GM19328 (cell line): ENCODE results near the gene RBM38.

ENCODE experiments used
- ATAC-seq: cut with Tn5 transposase; IDR thresholded peaks from one replicate; pipeline ENCODE4 v1.9.1; 2021; ENCODE audit warnings: mild to moderate bottlenecking, moderate library complexity; ENCODE audit not compliant: unreplicated experiment

The RBM38 gene

DNA sequence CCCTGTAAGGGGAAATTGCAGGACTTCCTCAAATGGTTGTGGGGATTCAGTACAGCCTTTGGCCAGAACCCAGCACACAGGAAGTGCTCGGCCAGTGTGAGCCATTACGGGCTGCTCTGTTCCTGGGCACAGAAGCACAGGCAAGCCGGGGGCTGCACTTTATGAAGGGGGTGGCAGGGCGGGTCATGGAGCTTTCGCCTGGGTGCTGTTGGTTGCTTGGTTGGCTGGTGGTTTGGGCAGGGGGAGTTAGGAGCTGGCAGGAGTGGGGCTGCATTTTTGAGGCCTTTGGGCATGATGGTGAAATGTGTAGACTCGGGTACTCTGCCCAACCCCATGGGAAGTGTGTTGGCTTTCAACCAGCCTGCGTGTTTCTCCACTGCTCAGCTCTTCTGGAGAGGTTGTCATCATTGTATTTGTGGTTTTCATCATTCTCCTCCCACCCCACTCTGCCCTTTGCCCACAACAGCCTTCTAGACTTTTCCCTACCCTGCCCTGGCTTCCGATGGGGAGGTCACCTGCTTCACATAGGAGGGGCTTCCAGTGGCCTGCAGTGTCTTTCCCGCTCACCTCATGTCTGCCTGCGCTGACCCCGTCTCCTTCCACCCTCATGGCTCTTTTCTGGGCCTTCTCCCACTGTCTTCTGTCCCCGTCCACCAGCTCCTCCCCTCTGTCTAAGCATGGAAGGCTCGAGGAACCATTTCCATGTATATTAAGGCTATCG lies 16.1 kb upstream of the RBM38 start:
- ATAC-seq: no peak

DNA sequence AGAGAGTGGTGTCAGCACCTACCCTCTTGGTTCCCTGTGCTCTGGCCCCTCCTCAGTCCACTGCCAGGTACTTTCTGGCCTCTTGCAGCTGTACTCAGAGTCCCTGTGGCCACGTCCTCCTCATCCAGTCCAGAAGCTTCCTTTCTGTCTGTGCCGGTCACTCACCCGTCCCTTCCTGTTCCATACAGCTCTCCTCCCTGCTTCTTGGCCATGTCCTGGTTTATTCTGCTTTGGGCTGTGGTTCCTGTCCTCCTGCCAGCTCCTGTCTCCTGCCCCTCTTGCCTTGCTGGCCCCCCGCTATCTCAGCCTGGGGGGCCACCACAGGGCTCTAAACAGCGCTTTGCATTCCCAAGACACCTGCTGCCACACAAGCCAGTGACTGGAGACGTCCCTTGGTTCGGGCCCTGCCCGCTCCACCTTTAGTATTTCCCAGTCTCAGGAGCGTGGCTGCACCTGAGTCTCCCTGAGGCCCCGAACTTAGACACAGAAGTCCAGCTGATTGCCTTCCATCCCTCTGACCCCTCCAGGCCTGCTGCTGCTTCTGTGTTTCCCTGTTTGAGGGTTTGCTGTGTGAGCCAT lies 15.5 kb upstream of the RBM38 start:
- ATAC-seq: no peak

DNA sequence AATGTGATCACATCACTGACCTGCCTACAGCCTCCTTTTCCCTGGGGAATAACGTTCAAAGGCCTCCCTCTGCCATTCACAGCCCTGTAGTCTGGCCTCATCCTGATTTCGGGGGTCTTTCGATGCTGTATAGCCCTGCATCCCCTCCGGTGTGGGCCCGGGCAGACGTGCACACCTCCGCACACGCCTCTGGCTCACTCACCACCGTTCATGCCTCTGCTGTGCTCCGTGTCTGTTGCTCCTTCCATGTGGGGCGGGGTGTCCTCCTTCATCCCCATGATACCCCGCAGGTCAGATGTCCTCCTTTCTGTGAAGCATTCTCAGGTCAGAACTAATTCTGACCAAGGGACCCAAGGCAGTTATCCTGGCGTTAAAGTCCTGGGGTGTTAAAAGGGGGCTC lies 13.8 kb upstream of the RBM38 start:
- ATAC-seq: no peak

DNA sequence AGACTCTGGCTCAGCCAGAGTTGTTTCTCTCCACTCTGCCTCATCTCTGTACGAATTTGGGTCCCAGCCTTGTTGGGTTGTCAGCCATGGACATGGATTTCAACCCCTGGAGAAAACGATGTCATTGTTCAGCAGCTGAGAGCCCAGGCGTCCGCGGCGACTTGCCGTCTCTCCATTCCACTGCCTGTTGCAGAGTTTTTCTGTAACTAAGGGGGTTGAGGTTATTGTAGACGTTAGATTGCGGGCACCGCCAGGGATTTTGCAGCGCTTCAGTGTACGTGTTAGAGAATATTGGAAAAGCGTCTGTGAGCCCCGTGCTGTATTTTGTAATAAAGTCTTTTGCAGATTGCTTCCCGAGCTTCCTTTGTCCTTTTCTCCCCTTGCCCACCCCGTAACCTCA lies 13.1 kb upstream of the RBM38 start:
- ATAC-seq: no peak

DNA sequence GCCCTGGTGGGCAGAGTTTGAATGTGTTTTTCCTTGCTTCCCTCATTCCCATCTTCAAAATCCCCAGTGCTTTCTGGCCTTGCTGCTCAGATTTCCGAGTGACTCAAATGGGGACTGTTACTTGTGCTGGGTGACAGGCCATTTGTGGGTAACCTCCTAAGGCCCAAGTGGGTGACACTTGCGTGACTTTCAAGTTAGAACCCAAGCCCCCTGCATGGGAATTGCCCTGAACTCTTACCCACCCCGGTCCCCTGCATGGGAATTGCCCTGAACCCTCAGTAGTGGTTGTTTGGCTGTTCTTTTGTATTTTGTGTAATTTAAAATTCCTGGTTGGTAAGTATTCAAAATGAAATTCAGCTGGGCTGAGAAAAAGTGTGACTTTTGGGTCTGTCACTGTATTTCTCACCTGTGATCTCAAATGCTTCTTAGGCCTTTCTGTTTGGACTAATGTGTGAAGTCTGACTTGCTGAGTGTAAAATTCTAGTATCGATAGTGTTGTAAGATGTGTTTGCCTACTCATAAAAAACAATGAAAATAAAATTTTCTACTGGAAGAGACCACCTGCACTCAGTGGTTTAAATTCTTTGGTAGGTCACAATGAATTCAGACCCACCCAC lies 12.4 kb upstream of the RBM38 start:
- no peak for ATAC-seq

DNA sequence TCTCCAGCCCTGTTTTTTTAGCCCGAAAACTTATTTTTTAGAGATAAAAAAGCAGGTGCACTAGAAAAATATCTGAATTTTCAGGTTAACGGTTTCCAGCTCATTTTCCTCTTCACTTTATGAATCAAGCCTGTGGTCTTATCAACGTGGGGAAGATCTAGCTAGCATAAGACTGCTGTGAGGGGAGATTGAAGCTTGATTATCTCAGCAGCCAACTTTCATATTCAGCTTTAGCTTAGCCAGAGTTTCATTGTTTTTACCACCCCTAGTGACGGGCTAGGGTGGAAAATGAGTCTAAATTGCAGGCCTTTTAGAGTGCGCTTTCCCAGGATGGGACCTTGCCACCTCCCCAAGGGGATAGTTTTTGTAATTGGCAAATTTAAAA lies 11.9 kb upstream of the RBM38 start:
- no peak for ATAC-seq

DNA sequence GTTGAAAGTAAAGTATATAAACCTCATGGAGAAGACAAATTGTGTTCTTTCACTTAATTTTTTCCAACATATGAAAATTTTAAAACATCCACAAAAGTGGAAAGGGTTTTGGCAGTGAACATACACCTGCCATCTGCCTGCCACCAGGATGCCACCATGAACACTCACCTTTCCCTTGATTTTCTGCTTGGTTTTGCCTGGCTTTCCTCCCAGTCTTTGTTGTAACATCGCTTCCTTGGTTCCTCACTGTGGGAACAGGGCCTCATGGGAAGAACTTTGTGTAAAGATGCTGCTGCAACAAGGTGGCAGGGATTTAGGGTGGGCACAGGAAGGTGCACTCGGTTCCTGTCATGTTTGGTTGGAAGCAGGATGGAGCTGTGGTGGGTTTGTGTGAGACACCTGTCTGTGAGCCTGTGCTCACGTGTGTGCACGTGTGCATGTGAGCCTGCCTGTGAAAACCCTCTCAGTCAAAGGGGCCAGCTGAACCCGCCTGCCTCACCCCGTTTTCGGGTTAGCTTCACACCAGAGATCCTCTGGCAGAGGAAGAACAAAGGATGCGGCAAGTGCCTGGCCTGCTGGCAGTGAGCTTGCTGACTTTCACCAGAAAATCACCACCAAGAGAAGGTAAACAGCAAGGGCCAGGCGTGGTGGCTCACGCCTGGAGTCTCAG lies 11.0 kb upstream of the RBM38 start:
- ATAC-seq: no peak

DNA sequence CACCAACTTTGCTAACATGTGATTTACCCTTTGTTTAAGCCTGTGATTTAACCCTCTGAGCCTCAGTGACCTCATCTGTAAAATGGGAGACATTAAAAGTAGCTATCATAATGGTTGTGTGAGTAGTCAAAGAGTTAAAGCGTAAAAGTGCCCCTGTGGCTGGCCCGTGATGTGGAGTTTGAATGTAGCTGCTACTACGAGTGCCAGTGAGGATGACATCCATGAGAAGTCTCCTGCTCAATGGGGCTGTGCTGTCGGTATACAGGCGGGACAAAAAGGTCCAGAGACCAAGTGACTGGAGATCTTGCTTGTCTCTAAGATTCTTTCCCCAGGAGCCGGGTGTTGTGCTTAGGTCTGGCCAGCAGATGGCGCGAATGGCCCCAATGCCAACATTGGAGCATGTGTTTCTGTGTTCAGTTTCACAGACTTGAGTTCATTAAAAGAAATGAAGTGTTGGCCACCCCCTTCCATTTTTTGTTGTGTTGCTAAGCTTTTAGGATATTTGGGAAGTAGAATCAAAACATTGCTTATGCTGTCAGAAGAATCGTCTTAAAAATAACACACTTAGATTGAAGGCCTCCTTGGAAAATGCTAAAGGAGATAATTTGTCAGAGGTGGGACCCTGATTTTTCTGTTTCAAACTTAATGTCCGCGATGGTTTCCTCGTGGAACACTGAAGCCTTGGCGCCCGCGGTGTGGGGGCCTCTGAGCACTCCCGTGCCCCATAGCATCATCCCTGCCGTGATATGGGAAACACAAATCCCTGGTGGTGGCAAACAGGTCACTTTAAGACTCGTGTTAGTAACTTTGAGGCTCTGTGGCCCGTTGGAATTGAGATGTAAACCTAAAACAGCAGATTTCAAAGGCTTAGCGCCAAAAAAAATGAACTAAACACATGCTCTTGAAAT lies 9.3 kb upstream of the RBM38 start:
- ATAC-seq: no peak

DNA sequence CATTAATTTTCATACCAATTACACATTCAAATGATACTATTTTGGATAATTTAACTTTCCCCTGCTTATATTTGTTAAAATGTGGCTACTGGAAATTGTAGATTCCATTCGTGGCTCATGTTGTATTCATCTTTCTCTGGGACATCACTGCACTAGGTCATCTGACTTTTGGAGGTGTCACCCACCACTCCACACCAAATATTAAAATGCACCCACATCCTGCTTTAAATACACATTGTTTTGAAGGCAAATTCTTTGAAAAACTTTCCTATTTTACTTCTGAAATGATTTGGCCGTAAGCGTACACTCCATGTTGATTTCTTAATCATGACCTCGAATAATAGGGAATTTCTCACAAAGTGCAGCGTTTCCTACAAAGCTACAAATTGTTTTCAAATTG lies 8.7 kb upstream of the RBM38 start:
- ATAC-seq: no peak

DNA sequence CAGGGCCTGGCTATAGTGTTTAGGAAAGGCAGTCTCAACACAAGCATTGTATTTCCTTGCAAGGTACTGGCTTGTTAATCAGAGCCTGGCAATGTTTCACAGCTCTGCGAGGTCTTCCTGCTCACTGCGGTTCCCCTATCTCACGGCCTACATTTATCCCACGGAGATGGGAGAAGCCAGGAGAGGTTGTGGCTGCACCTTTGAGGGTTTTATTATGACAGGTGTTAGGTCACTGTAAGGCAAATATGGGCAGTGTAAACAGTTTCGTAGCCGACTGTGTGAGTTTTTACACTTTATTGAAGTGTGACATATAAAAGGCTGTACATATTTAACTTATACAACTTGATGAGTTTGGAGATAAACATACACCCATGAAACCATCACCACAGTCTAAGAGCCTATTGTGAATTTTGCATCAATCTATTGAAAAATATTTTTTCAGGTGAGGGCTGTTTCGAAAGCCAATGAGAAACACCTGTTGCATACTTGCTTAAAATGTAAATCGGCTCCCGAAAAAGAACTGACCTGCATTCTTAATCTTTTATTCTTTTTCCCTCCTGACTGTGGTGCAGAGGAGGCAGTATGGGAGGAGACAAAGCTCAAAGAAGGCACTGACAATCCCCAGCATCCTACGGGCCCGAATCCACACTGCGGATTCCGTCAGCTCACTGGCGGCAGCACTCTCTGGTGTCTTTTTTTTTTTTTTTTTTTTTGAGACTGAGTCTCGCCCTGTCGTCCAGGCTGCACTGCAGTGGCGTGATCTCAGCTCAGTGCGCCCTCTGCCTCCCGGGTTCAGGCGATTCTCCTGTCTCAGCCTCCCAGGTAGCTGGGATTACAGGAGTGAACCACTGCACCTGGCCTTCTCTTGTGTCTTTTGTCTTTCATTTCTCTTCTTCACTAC lies 7.5 kb upstream of the RBM38 start:
- ATAC-seq: no peak

DNA sequence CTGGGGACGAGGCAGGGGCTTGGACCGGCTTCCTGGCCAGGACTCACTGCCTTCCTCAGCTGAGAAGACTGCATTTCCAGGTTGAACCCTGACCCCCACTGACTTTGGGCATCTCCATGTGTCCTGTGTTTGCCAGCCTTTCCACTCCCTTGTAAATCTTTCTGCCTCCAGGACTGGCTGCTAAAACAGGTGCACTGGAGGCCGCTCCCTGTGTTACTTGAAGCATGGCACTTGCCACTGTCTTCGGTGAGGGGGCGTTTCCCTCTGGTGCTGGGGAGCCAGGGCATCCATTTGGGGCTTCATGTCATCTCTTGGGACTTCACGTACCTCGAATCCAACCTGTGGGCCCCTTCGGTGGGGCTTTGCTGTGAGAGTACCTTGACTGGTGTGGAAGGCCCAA lies 6.7 kb upstream of the RBM38 start:
- no peak for ATAC-seq

DNA sequence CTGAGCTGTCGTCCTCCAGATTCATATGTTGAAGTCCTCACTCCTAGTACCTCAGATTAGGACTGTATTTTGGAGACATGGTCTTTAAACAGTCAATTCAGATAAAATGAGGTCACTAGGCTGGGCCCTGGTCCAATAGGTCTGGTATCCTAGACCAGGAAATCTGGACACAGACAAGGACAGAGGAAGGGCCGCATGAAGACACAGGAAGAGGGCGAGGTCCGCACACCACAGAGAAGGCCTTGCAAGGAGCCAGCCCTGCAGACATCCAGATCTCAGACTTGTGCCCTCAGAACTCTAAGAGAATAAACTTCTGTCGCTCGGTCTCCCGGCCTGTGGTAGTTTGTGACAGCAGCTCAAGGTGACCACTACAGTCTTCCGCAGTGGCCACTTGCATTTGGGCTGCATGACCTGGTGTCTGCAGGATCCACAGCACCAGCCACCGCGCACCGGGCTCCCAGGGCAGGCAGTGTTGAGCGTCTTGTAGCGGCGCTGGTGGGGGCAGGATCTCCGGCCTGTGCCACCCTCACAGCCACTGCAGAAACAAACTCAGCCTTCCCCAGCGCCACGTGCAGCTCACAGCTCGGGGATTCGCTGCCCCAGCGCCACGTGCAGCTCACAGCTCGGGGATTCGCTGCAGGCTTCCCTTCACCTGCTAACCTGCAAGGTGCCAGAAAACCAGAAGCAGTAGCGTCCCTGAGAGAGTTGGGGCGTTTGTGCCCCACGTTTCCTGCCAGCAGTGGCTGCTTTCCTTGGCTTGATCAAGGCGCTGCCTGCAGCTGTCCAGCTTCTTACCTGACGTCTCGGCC lies 6.0 kb upstream of the RBM38 start:
- ATAC-seq: no peak

DNA sequence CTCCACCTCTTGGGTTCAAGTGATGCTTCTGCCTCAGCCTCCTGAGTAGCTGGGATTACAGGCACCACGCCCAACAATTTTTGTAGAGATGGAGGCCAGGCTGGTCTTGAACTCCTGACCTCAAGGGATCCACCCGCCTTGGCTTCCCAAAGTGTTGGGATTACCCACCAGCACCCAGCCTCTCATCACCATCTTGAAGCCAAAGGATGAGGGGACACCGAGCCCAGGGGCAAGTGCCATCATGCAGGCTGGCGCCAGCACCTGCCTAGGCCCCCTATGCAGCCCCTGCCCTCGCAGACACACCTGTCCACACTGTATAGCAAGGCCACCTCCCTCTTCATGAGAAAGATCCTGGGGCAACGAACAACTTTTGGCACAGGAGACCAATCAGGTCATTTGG lies 5.3 kb upstream of the RBM38 start:
- no peak for ATAC-seq

DNA sequence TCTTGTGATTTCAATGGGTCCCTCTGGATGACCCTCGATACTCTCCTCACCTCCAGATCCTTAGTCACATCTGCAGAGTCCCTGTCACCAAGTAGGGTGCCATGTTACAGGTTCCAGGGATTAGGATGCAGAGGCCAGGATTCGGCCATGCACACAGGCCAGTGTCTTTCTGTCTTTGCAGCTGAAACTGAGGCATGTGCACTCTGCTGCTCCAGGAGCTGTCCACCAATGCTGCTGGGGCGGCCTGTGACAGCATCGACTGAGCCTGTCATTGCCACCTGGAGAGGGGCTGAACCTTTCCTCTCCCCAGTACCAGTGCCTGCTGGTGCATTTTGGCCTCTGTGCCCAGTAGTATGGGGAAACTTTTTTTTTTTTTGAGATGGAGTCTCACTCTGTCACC lies 4.4 kb upstream of the RBM38 start:
- no peak for ATAC-seq

DNA sequence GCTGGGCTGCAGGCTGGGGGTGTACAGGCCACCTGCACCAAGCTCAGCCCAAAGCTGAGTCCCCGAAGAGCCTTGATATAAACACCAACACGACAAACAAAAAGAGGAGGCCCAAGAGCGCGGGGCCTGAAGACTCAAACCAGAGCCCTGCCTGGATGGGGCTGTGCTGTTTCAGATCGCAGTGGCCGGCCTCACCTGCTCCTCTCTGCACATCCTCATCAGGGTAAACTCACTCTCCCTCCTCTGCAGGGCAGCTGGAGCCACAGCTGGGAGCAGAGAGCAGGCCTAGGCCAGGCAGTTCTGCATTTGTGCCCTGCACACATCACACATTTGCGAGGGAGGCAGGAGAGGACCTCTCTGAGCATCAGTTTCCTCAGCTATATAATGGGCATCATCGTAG lies 3.7 kb upstream of the RBM38 start:
- ATAC-seq: no peak

DNA sequence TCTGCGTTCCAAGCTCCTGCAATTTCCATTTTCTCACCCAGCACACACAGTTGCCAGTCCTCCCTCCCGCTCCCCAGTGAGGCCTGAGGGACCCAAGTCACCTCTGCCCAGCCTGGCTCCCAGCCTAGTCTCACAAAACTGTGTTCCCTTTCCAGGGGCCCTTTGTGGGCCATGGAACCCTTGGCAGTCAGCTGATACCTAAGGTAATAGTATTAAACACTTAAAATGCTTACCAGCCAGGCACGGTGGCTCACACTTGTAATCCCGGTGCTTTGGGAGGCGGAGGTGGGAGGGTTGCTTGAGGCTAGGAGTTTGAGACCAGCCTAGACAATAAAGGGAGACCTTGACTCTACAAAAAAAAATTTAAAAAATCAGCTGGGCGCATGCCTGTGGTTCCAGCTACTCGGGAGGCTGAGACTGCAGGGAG lies 3.2 kb upstream of the RBM38 start:
- ATAC-seq: no peak

DNA sequence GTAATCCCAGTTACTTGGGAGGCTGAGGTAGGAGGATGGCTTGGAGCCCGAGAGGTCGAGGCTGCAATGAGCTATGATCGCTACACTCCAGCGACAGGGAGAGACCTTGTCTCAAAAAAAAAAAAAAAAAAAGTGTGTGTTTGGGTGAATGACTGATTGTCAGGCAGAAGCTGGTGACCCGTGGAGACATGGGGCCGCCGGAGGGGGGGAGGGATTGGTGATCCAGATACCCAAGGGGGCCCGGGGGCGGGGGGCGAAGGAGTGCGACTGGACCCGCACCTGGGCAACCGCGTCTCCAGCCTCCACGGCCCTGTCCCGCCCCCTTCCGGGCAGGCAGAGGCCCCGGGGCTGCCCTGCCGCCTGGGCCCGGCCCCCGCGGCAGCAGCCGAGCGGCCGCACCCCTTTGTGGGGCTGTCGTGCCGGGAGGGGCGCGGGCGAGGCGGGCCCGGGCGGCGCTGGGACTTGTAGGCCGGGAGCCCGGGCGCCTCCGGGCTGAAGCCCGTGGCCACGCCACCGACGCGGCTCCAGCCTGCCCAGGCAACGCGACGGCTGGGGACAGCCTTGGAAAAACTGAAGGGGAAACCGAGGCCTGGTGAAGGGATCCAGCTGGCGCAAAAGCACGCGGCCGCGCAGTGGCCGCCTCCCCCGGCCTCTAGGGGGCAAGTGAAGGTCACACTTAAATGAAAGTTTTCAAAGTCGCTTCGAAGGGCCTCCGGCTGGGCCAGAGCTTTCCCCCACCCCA lies 2.1 kb upstream of the RBM38 start:
- ATAC-seq: no peak
